Testis (tissue), 3 donors: ENCODE data around the gene NLGN4Y. TPM values are rescaled to one million over a fixed set of nuclear protein-coding genes. Genes with fewer than 3 reads are reported as not detected.

Experiments used
- DNase-seq: peaks from one replicate; pipeline ENCODE4 v3.0.0-alpha.2; 2019
- H3K27ac ChIP-seq, 2 donors: fragments of 200-600 bp; sonication (generic); one replicate each; pipeline ENCODE4 v1.5.1; 2019
- H3K27me3 ChIP-seq: fragments of 200-600 bp; sonication (generic); one replicate; pipeline ENCODE4 v1.5.1; 2019
- H3K36me3 ChIP-seq: fragments of 200-600 bp; sonication (generic); one replicate; pipeline ENCODE4 v1.5.1; 2017; ENCODE audit warnings: low read depth; ENCODE audit errors: missing control alignments
- H3K4me1 ChIP-seq: fragments of 200-600 bp; sonication (generic); one replicate; pipeline ENCODE4 v1.5.1; 2019
- H3K4me3 ChIP-seq, 2 donors: fragments of 200-600 bp; sonication (generic); one replicate each; pipeline ENCODE4 v1.5.1; 2017 to 2019
- H3K9me3 ChIP-seq: fragments of 200-600 bp; sonication (generic); one replicate; pipeline ENCODE4 v1.5.1; 2017
- POLR2A ChIP-seq: fragments of 450-650 bp; IDR thresholded peaks from one replicate; pipeline ENCODE4 v1.6.1; 2017; ENCODE audit warnings: antibody characterized with exemption, mild to moderate bottlenecking, moderate library complexity
- WGBS, 2 donors: methylation state at CpG; one replicate each; pipeline ENCODE4 v1.1.5; 2018; 5-methylcytosine and 5-hydroxymethylcytosine counted together
- intact Hi-C: fragments of 100-400 bp; cut with DNase I; formaldehyde crosslinking; loops from one replicate; pipeline ENCODE4 v1.15.1; 2023; ENCODE audit warnings: low total_unique reads
- polyA plus RNA-seq: library from polyadenylated mRNA; stranded (reverse); fragments of 350-450 nt; fragmentation: Illumina TruSeq; extraction: RNeasy Lipid Tissue Mini Kit (QIAGEN cat#74804); gene quantifications from one replicate; pipeline ENCODE4 v1.2.3, GENCODE V29; 2014; ENCODE audit warnings: low read depth, low replicate concordance; ENCODE audit not compliant: insufficient read depth
- total RNA-seq, 2 donors: library from RNA; depleted of rRNA; stranded (reverse); fragments of >200 nt; gene quantifications; one replicate each; pipeline ENCODE4 v1.2.3, GENCODE V29; 2016
- TF ChIP-seq, protein P1 (sequence below), 3 experiments: fragments of 450-650 bp in 2 of 3; fragments of 200-600 bp in 1 of 3; sonication (generic) in 1 of 3; IDR thresholded peaks; one replicate each; pipeline ENCODE4 v1.5.1; 2016 to 2019; ENCODE audit warnings: antibody characterized with exemption in 3 of 3, mild to moderate bottlenecking in 2 of 3, moderate library complexity in 1 of 3

Gene NLGN4Y
- total and polyA plus RNA-seq, 3 donors from 2014 or later = 1.1 to 8.5 (median 1.7) TPM

DNA sequence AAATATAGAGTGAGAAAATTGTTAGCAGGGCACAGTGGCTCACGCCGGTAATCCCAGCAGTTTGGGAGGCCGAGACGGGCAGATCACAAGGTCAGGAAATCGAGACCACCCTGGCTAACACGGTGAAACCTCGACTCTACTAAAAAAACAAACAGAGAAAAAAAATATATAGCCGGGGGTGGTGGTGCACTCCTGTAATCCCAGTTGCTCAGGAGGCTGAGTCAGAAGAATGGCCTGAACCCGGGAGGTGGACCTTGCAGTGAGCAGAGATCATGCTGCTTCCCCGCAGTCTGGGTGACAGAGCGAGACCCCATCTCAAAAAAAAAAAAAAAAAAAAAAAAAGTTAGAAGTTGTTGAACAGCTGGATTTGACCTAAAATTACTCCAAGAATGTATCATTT, 269.3 kb downstream of the NLGN4Y start:
- WGBS, 2 donors = 77 to 84% methylated on average over 11 of the region's 11 CpGs
- H3K9me3 ChIP-seq = no peaks in the 10 kb centered on the region
- no peak for TF ChIP-seq POLR2A
- TF ChIP-seq, protein P1, sequence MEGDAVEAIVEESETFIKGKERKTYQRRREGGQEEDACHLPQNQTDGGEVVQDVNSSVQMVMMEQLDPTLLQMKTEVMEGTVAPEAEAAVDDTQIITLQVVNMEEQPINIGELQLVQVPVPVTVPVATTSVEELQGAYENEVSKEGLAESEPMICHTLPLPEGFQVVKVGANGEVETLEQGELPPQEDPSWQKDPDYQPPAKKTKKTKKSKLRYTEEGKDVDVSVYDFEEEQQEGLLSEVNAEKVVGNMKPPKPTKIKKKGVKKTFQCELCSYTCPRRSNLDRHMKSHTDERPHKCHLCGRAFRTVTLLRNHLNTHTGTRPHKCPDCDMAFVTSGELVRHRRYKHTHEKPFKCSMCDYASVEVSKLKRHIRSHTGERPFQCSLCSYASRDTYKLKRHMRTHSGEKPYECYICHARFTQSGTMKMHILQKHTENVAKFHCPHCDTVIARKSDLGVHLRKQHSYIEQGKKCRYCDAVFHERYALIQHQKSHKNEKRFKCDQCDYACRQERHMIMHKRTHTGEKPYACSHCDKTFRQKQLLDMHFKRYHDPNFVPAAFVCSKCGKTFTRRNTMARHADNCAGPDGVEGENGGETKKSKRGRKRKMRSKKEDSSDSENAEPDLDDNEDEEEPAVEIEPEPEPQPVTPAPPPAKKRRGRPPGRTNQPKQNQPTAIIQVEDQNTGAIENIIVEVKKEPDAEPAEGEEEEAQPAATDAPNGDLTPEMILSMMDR (IDR thresholded peaks at IDR 0.05) = no peak

DNA sequence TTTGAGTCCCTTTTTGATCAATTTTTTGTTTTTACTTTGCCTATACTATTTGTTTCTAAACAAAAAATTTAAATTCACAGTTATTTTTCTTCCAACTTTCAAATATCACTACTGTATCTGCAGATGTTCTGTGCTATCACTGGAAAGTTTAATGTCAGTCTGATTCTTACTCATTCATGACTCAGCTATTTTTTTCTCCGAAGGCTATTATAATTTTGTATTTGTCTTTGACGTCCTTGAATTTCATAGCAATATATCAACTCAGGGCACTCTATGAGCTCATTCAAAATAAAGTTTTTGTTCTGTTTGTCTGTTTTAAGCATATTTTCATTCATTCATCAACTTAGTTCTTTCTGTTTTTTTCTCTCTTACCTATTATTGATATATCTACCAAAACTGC, 273.7 kb downstream of the NLGN4Y start:
- no peak for TF ChIP-seq POLR2A
- TF ChIP-seq, protein P1 (IDR thresholded peaks at IDR 0.05) = no peak
- Histone ChIP-seq H3K4me1 (no peaks in the 10 kb centered on the region), H3K9me3 (no peaks in the 10 kb centered on the region), H3K27me3 (no peaks in the 10 kb centered on the region), H3K27ac (no peak overlapping the region), H3K4me3 (no peak overlapping the region), H3K36me3 (no peaks in the 10 kb centered on the region)
- no peak for DNase-seq
- intact Hi-C loops = no loop called here
- WGBS, 2 donors = 63 to 77% methylated on average over 2 of the region's 2 CpGs

More for the DNA sequence above, 269.3 kb downstream of the NLGN4Y start:
- Histone ChIP-seq H3K36me3 (no peaks in the 10 kb centered on the region), H3K27me3 (no peaks in the 10 kb centered on the region), H3K4me1 (no peaks in the 10 kb centered on the region), H3K27ac (no peak overlapping the region), H3K4me3 (no peak overlapping the region)
- no peak for DNase-seq
- intact Hi-C loops = no loop called here

DNA sequence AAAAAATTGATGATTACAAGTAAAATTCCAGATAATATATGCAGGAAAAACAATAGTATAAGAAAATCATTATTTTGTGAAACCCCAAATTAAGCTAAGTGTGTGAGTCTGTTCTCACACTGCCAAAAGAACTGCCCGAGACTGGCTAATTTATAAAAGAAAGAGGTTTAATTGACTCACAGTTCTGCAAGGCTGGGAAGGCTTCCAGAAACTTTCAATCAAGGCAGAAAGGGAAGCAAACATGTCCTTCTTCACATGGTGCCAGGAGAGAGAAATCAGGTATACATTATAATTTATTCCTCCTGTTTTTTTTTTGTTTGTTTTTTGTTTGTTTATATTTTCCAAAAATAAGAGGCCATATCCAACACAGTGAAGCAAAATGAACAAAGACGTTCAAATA, 276.8 kb downstream of the NLGN4Y start:
- no peak for TF ChIP-seq POLR2A
- TF ChIP-seq, protein P1 (IDR thresholded peaks at IDR 0.05) = no peak
- DNase-seq = no peak
- Histone ChIP-seq H3K4me1 (no peaks in the 10 kb centered on the region), H3K9me3 (no peaks in the 10 kb centered on the region), H3K27me3 (no peaks in the 10 kb centered on the region), H3K36me3 (no peaks in the 10 kb centered on the region), H3K4me3 (no peak overlapping the region), H3K27ac (no peak overlapping the region)
- intact Hi-C loops = no loop called here
- WGBS, 2 donors = 68 to 75% methylated on average over 2 of the region's 2 CpGs

DNA sequence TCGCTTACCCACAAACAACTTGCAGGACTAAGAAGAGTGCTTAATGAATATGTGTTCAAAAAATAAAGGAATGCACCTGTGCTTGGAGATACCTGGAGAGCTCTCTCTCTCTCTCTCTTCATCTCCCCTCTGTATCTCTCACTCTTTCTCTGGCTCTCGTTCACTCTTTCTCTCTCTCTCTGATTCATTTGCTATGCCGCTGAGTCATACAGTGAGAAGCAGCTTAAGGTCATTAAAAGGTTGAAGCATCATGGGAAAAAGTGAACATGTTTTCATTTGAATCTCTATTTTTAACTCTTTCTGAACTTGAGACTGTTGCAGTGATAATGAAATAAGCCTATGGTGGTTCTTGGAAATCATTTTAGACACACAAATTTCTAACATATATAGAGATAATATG, 277.8 kb downstream of the NLGN4Y start:
- Histone ChIP-seq H3K27ac (no peak overlapping the region), H3K4me3 (no peak overlapping the region), H3K36me3 (no peaks in the 10 kb centered on the region), H3K9me3 (no peaks in the 10 kb centered on the region), H3K4me1 (no peaks in the 10 kb centered on the region), H3K27me3 (no peaks in the 10 kb centered on the region)
- DNase-seq = no peak
- intact Hi-C loops = no loop called here
- WGBS, 2 donors = 85 to 90% methylated on average over 3 of the region's 3 CpGs
- TF ChIP-seq POLR2A = no peak
- TF ChIP-seq, protein P1 (IDR thresholded peaks at IDR 0.05) = no peak

DNA sequence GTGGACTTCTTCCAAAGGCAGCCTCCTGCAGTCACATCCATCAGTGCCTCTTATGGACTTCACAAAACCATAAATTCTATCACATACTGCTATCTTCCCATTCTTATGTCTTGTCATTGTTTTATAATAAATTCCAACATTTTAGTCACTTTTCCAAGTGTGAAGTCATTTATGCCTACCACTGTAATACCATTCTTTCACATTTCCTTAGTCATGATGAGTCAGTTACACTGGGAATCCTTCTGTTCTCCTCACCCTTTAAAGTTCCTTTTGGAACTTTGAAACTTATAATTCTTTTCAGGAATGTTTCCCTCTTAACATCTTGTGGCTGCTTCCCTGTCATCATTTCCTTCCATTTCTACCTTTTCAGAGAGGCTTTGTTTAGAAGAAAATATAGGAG, 279.7 kb downstream of the NLGN4Y start:
- Histone ChIP-seq H3K27ac (no peak overlapping the region), H3K4me1 (no peaks in the 10 kb centered on the region), H3K36me3 (no peaks in the 10 kb centered on the region), H3K27me3 (no peaks in the 10 kb centered on the region), H3K4me3 (no peak overlapping the region), H3K9me3 (no peaks in the 10 kb centered on the region)
- no peak for DNase-seq
- TF ChIP-seq, protein P1 (IDR thresholded peaks at IDR 0.05) = no peak
- TF ChIP-seq POLR2A = no peak
- intact Hi-C loops = no loop called here
